ENCODE results near the gene TNS3. TPM values are rescaled to one million over a fixed set of nuclear protein-coding genes. Genes with fewer than 3 reads are reported as not detected.

Gene TNS3
- total RNA-seq, 1 donor from 2014 or later, result 30.4 TPM

- DNase-seq (ENCODE audit: low read depth, low spot score), result no peak
Observed at GRCh38 chr7:47332681-47333553, 249.0 kb downstream of the TNS3 start.

DNA sequence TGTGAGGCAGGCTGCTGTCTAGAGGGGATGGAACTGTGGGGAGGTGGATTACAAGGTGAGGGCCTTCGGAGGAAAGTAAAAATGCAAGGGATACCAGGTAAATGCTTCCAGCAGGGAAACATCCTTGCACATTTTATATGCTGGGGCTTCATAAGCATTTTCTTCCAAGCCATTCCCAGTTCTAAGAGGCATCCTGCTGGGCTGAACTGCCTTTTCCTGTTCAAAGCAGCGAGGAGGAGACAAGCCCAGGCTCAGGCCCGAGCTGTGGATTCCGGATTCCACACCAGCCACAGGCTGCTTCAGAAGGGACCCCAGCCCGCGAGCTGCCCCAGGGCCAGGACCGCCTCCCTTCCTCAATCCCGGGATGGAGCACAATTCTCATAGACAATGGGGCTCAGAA, 249.7 kb downstream of the TNS3 start:
- no peak for DNase-seq (ENCODE audit: low read depth, low spot score)

- DNase-seq (ENCODE audit: low read depth, low spot score), result no peak
Observed at GRCh38 chr7:47331179-47331565, 250.7 kb downstream of the TNS3 start.

- DNase-seq (ENCODE audit: low read depth, low spot score), result no peak
Observed at GRCh38 chr7:47330561-47331178, 251.2 kb downstream of the TNS3 start.

DNA sequence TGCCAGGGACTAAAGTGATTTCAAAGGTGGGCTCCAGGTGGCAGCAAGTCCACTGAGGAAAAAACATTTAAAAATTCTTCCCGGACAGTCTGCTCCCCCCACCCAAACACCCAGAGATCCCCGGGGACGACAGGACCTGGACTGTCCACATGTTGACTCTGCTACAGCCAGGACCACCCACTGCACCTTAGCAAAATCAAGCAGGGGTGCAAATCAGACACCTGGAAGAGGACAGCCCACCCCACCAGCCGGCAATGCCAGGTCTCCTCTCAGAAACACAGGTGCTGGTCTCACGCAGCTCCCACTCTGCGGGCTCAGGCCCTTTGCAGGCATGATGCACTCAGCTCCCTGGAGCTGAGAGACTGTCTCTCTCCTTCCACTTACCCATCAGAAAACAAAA, 251.9 kb downstream of the TNS3 start:
- DNase-seq (ENCODE audit: low read depth, low spot score), result no peak

DNA sequence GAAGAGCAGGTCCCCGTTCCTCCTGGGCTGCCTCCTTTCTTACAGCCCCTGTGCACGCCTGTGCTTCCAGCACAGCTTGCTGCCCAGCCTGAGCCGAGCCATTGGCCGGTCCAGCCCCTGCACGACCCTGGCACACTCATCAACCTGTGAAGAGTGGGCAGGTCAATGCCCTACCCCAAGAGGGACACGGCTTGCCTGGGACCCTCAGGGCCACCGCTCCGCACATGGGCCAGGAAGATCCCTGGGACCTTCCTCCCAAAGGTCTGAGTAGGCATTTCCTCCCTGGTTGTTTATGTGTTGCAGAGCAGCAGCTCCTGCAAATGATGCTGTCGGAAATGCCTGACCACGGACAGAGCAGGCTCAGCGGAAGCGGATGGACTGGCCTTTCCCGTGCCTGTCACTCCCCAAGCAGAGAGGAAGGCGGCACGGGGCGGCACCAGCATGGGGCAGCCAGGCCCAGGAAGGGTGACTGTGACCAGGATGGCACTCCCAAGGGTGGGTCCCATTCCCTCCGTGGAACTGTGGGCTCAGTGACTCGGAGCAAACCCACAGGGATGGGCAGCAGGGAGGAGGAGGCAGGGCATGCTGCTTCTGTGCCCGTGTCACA, 252.5 kb downstream of the TNS3 start:
- DNase-seq (ENCODE audit: low read depth, low spot score), result no peak

DNA sequence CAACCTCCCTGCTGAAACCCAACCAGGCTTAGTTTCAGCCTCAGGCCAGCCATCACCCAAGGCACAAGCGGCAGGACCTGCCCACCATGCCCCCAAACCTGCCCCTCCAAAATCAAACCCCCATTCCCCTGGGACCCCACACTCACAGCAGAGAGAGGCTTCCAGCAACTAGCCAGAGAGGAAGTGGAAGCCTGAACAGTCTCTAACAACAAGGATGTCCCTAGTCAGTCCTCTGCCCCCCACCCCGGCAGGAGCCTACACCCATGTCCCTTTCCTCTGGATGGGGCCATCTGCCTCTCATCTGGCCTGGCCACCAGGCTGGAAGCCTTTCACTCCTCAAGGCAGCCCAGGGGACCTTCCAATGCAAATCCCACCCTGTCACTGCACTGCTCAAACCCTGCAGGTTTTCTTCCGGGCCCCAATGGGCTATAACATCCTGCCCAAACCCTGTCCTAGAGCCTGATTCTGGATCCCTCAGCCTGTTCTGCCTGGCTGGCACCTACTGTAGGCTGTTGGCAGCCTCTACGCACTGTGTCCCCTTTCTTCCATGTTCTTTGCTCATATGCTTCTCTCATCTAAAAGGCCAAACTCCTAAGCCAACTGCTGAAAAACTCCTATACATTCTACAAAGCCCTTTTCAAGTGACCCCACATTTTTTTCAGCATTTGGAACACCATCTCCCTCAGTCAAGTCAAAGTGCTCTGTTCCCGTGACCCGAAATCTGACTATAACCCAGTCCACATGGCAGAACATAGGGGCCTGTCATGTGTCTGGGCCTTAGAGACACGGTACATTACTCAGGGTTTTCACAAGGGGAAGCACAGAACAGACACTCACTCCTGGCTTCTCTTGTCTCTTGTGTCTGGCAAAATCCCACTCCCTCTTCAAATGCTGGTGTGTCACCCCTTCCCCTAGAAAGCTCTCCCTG, 253.3 kb downstream of the TNS3 start:
- DNase-seq (ENCODE audit: low read depth, low spot score), result no peak

DNA sequence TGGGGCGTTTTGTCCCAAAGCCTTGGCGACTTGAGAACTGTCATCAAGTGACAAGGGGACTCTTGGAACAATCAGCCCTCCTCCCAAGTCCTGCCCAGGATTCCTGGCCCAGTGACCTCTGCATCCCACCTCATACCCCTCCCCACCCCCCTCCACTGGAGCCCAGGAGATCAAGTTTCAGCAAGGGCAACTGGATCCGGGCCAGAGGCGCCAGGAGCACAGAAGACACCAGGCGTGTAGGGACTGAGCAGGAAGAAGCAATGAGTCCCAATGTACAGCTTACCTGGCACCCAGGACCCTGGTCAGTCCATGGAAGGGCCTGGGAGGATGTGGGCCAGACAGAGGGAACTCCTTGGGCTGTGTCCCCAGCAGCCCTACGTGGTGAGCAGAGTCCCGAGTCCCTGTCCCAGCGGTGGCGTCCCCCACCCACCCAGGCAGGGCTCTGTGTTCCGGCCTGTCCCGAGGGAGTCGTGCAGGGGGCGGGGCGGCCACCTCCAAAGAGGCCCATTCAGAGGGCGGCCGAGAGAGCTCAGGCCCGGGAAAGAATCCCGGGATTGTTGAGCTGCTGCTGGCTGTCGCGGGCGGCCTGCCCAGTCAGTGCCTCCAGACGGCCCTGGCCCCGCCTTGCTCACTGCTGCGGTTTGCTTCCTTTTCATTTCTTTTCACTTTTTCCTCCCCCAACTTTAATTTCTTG, 254.1 kb downstream of the TNS3 start:
- no peak for DNase-seq (ENCODE audit: low read depth, low spot score)

GRCh38 chr7:47327346-47327697, 254.6 kb downstream of the TNS3 start:
- DNase-seq (ENCODE audit: low read depth, low spot score), result no peak

DNA sequence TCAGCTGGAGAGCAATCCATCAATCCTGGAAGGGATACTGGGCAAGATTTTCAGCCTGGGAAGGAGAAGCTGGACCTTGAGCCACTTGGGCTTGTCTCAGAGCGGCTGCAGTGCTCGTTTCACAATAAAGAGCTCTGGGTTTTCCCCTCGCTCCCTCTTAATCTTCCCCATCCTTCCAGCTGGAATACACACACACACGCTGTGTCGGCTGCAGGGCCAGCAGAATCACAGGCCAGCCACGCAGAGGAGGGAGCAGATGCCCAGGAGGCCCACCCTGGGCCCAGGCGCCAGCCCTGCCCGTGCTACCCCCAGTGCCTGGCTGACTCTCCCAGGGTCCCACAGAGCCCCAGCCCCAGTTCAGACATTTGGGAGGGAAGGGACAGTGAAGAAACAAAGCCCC, 255.1 kb downstream of the TNS3 start:
- DNase-seq (ENCODE audit: low read depth, low spot score), result no peak

- peak; percentile 27 for DNase-seq (ENCODE audit: low read depth, low spot score)
Observed at GRCh38 chr7:47326220-47326619, 255.7 kb downstream of the TNS3 start.

DNA sequence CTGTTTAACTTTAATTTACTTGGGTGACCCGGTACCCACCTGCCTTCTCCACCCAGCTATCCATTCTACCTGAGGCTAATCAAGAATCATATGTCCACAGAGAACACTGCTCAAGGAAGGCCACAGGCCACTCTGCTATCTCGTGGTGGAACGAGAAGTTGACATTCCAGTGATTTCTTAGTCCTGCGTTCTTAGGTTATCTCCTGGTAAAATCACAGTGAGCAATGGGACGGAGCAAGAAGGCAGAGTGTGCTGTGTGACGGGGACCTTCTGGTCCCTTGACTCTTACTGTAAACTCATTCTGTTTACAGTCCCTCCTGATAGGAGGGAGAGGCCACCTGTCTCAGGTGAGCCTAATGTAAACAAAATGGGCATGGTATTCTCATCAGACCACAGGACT, 256.6 kb downstream of the TNS3 start:
- no peak for DNase-seq (ENCODE audit: low read depth, low spot score)

- DNase-seq (ENCODE audit: low read depth, low spot score), result no peak
Observed at GRCh38 chr7:47323904-47324303, 258.0 kb downstream of the TNS3 start.

GRCh38 chr7:47322731-47323130, 259.2 kb downstream of the TNS3 start:
- no peak for DNase-seq (ENCODE audit: low read depth, low spot score)

DNA sequence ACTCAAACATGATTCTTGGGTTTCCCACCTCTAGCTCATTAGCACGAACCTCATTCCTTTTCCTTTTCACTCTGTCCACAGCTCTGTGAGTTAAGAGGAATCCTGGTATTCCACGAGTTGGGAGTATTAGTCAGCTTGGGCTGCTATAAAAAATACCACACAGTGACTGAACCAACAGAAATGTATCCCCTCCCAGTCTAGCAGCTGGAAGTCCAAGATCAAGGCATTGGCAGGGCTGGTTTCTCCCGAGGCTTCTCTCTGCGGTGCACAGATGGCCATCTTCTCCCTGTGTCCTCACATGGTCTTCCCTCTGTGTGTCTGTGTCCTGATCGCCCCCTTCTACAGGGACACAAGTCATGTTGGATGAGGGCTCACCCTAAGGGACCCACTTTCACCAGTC, 261.6 kb downstream of the TNS3 start:
- no peak for DNase-seq (ENCODE audit: low read depth, low spot score)

DNA sequence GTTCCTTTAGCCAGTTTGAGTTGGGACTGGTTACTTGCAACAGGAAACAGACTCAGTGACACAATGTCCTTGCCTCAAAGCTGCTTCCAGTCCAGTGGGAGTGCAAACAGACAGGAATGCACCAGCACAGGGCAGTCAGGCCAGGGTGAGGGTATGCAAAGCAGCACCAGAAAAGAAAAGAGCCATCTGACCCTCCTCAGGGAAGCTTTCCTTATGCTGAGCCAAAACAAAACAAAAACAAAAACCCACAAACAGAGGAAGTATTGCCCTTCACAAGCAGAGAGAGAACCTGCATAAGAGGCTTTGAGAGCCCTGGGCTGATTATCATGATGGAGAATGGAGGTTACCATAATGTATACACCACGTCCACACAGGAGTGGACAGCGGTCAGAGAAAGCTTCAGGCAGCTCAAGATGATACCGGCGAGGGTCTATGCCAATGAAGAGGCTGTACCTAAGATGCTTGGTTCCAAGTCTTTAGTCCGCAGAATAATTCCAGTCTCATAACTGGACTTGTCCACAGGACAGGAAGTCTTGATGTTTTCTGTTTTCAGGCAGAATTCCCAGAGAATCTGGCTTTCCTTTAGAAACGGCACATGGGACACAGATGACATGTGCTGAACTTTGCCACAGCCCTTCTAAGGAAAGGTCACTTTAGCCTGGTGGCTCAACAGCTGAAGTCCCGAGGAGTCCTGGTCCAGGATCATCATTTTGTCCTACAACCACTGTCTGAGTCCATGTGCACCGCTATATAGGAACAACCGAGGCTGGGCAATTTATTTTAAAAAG, 263.3 kb downstream of the TNS3 start:
- DNase-seq (ENCODE audit: low read depth, low spot score), result no peak

DNA sequence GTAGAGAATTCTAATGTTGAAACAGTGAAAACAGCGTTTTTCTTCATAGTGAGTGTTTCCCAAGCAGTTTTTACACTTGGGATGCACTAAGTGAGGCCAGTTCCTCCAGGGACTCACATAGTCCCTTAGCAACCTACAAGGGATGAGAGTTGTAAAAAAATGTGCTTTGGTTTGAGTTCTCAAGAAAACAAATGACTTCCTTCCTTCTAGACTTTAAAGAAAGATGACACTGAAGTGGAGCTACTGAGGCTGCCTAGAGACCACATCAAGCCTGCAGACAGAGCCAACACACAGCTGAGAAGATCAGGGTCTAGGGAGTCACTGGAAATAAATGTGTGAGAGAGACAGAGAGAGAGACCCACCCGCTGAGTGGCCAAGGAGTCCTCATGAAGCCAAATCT, 264.4 kb downstream of the TNS3 start:
- no peak for DNase-seq (ENCODE audit: low read depth, low spot score)

- no peak for DNase-seq (ENCODE audit: low read depth, low spot score)
Observed at GRCh38 chr7:47314728-47315607, 266.9 kb downstream of the TNS3 start.

GRCh38 chr7:47314248-47314647, 267.7 kb downstream of the TNS3 start:
- DNase-seq (ENCODE audit: low read depth, low spot score), result no peak

Data from pulmonary artery endothelial cell (primary cell).